HG03521 (cell line): ENCODE data around the gene ARL14EP.

Experiments used
- ATAC-seq: cut with Tn5 transposase; IDR thresholded peaks from one replicate; pipeline ENCODE4 v1.9.1; 2021; ENCODE audit warnings: mild to moderate bottlenecking, moderate library complexity; ENCODE audit not compliant: unreplicated experiment

The ARL14EP gene

GRCh38 chr11:30326114-30326778, 3.3 kb downstream of the ARL14EP start:
- no peak for ATAC-seq

- ATAC-seq = no peak
Measured at GRCh38 chr11:30326906-30327305, 4.0 kb downstream of the ARL14EP start.

- no peak for ATAC-seq
Measured at GRCh38 chr11:30328681-30329080, 5.8 kb downstream of the ARL14EP start.

- ATAC-seq = no peak
Measured at GRCh38 chr11:30329150-30329940, 6.4 kb downstream of the ARL14EP start.

GRCh38 chr11:30333405-30333804, 10.5 kb downstream of the ARL14EP start:
- ATAC-seq = no peak

GRCh38 chr11:30342736-30343166, 19.8 kb downstream of the ARL14EP start:
- peak; percentile 98 for ATAC-seq

- no peak for ATAC-seq
Measured at GRCh38 chr11:30344085-30344484, 21.2 kb downstream of the ARL14EP start.

DNA sequence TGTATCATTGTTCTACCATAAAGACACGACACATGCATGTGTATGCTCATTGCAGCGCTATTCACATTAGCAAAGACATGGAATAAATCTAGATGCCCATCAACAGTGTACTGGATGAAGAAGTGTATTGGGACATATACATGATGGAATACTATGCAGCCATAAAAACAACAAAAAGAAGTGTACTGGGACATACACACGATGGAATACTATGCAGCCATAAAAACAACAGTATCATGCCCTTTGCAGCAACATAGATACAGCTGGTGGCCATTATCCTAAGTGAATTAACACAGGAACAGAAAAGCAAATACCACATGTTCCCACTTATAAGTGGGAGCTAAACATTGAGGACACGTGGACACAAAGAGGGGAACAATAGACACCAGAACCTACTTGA, 22.7 kb downstream of the ARL14EP start:
- no peak for ATAC-seq

GRCh38 chr11:30346068-30346688, 23.3 kb downstream of the ARL14EP start:
- ATAC-seq = no peak

- ATAC-seq = no peak
Measured at GRCh38 chr11:30348035-30348434, 25.1 kb downstream of the ARL14EP start.

DNA sequence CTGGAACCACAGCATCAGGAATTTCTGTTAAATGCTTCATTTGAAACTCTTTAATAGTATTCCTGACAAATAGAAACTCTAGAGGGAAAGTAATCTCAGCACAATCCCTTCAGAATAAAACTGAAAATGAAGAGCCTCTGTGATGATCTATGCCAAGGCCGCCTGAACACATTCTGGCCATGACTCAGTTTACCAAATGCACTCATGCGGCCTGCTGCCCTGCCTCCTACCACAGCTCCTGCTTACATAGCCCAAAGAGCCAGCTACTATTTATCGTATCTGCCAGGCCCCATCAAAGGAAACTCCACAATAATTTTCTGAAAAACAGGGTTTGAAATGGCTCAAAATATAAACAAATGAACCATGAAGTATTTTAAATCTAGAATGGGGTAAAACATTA, 27.0 kb downstream of the ARL14EP start:
- ATAC-seq = no peak

- ATAC-seq = no peak
Measured at GRCh38 chr11:30350384-30350783, 27.5 kb downstream of the ARL14EP start.

- ATAC-seq = no peak
Measured at GRCh38 chr11:30351061-30351460, 28.2 kb downstream of the ARL14EP start.

GRCh38 chr11:30356391-30356790, 33.5 kb downstream of the ARL14EP start:
- no peak for ATAC-seq

DNA sequence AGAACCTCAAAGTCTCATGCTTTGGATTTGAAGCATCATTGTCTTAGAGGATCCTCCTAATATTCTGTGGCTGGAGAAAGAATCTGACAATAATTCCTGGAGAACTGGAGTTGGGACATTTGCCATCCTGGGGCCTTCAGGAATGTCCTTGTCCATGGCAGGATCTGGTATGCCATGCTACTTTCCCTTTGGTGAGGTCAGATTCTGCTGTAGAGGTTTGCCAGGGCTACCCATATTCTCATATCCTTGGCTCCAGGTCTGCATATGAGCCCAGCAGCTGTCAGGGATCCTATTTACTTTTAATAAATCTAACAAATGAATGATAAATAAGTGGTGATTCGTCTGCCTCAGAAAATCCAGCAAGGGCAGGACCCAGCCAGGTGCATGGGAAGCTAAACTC, 35.0 kb downstream of the ARL14EP start:
- ATAC-seq = no peak

GRCh38 chr11:30358536-30358935, 35.6 kb downstream of the ARL14EP start:
- ATAC-seq = no peak

GRCh38 chr11:30360741-30361140, 37.8 kb downstream of the ARL14EP start:
- ATAC-seq = no peak

GRCh38 chr11:30364139-30364836, 41.4 kb downstream of the ARL14EP start:
- no peak for ATAC-seq

GRCh38 chr11:30364837-30365482, 42.1 kb downstream of the ARL14EP start:
- no peak for ATAC-seq

DNA sequence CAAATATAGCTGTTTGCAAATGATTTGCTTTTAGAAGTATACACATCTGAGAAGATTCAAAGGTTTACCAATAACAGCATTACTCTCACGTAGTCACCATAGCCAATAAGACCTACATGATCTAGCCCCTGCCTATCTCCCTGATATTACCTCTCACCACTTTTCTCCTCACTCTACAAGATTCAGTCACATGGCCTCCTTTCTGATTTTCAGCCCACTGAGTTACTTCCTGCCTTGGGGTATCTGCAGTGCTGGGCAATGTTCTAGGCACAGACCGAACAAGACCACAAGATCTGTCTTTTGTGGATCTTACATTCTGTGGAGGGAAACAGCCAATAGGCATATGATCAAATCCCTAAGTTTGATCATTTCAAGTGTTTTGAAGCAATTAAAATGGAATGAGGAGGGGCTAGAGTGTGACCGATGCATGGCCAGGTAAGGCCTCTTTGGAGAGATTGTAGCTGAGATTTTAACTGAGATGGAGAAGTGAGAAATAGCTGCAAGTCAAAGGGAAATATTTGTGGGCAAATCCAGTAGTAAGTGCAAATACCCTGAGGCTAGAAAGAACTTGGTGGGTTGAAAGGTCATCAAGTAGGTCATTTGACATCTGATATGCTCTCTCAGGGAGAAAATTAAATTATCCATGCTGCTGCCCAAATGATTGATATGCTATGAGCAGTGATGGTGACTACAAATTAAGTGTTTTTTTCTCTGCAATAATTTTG, 43.1 kb downstream of the ARL14EP start:
- peak; percentile 52 for ATAC-seq
